HS-27A (cell line): ENCODE data around the gene GIN1.
"Not testable (repeated sequence)": the region's sequence is repeated elsewhere in the genome, so short reads cannot be mapped to it uniquely, and the experiment has no call there.

Experiments used
- DNase-seq: peaks from one replicate; pipeline ENCODE4 v3.0.0-alpha.2; 2012; ENCODE audit warnings: low read depth, missing footprints

The GIN1 gene

DNA sequence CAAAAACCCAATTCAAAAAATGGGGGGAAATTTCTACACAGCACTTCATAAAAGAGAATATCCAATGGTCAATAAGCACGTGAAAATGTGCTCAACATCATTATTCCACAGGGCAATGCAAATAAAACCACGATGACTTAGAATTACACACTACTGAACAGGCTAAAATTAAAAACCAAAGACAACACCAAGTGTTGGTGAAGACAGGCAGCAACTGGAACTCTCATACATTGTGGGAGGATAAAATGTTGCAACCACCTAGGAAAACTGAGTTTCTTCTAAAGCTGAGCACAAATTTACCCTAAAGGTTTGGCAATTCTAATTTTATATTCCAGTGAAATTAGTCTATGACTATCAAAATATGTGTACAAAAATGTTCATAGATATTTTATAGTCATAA lies 9.5 kb downstream of the GIN1 start:
- no peak for DNase-seq

DNA sequence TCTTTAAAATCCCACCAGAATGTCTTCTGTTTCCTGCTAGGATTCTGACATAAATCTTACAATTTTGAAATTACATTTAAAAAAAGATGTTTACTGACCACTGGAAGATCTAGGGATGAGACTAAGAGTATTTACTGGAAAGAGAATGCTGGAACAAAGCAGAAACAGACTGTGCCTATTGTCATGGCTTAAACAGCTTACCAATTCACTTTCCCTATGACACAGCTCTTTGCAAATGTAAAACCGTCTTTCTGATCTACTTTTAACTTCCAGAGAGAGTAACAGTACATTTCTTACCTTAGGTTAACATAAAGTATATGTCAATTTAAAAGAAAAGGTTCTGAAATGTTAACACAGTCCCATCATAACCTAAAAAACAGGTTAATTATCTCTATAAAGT lies 10.7 kb downstream of the GIN1 start:
- no peak for DNase-seq

DNA sequence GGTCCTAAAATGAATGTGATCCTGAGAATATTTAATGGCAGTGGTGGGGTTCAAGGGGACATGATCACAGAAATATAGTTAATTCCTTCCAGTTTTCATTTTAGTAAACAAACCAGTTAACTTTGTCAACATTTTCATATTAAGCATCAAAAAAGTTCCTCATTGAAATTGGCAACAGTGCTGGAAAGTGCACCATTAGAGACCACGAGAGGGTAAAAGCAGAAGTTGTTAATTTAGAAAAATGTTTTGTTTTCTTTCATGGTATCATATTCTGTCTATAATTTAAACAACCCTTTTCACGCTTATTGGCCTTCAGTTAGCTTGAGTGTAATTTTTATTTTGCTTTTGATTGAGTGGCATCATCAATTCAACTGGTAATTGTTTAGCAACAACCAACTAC lies 11.9 kb downstream of the GIN1 start:
- DNase-seq: no peak

DNA sequence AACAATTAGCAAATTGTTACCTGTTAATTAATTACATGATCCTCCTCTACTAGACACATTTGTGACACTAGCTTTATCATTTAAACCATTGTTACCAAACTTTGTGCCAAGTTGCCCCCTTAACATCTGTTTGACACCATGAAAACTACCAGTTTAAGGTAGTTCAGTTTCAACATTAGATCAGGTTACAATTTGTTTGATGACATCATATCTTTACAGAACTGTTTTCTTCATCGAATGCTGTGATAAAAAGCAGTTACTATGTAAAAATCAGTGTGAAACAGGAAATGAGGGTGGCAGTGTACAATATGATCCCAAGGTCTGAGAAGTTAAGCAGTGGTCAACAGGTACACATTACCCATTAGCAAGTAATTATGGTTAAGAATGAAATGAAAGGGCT lies 17.7 kb downstream of the GIN1 start:
- no peak for DNase-seq

DNA sequence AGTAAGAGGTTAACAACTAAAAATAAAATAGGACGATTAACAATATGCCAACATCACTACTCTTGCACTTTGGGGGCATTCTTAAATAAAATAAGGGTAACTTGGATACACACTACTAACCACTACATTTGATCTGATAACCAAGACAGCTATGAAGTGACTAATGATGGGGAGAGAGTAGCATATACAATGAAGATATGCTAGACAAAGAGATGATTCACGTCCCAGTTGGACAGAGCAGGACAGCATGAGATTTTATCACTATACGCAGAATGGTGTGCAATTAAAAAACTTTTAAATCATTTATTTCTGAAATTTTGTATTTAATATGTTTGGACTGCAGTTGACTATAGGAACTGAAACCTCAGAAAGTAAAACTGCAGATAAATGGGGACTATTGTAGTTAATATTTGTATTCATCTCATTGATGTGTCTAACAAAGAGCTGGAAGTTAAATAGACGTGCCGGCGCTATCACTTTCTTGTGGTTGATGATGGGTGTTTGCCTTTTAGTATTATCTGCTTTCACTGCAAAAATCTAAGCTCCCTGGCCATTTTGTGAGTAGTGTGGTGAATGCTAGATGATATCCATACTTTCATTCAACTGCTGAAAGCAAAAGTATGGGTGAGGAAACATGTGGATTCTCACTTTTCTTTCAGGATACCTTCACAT lies 18.7 kb downstream of the GIN1 start:
- no peak for DNase-seq

DNA sequence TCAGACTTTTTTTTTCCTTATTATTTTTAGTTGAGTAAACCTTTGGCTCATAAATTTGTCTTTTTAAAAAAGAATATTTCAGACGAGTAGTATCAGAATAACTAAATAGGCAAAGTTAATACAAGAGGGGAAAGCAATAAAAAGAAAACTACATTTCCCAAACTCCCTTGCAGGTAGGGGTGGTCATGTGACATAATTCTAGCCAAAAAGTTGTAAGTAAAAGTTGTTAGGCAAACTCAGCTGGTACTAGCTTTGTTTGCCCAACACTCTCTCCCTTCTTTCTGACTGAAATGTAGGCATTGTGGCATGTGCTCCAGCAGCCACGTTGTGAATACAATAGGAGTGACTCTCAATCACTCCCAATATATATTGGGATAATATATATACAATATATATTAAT lies 20.9 kb downstream of the GIN1 start:
- DNase-seq: no peak

DNA sequence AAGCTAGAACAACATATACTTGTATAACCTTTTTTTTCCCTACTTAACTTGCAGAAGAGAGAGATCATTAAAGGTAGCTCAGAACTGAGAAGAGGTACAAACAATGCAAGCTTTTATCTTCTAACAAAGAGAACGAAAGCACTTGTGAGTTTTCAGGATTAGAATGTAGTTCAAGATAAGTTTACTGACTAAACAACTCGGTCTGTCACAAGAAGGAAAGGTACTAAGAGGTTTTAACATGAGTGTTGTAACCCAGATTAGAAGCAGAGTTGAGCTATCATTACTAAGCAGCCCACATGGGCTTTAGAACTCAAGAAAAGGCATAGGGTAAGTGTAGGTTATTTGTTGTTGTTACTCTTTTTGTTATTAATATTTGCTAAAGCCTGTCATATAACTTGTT lies 25.2 kb downstream of the GIN1 start:
- DNase-seq: no peak

DNA sequence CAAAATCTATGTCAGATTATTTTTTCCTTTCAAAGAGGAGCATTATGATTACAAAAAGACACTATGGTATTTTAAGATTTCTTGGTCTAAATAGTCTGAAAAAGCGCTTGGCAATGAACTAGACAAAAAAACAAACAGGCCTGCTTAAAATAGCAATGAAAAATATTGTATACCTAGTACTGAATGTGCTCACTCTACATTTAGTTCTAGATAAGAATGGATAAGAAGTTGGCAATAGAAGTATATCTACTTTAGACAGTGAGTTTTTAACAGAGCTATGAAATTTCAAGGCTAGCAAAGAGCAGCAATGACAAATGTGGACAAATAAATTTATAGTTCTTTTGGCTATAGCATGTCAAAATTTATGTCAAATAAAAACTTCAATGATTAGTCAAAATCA lies 26.2 kb downstream of the GIN1 start:
- DNase-seq: no peak

DNA sequence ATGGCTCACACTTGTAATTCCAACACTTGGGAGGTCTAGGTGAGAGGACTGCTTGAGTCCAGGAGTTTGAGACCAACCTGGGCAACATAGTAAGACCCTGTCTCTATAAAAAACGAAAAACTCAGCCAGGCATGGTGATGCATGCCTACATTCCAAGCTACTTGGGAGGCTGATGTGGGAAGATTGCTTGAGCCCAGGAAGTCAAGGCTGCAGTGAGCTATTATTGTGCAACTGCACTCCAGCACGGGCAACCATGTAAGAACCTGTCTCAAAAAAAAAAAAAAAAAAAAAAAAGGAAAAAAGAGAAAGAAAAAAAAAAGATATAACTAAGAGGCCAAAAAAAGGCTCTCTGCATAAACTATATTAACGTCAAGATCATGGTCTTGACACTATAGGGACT lies 27.3 kb downstream of the GIN1 start:
- no peak for DNase-seq

DNA sequence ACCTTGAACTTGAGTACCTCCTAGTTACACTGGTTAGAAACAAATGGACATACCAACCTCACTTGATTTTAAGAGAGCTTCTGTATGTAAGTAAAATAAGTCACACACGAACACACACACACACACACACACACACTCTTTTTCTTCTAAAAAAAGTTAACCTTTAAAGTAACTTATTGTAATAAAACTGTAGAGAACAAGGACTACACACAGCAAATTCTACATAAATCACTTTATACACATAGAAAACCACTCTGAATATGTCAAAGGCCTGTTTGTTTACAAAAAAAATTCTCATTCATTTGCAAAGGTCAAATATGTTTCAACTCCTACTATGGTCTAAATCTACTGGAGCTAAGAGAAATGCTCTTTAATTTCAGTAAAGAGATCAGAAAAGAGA lies 29.1 kb downstream of the GIN1 start:
- DNase-seq: no peak

DNA sequence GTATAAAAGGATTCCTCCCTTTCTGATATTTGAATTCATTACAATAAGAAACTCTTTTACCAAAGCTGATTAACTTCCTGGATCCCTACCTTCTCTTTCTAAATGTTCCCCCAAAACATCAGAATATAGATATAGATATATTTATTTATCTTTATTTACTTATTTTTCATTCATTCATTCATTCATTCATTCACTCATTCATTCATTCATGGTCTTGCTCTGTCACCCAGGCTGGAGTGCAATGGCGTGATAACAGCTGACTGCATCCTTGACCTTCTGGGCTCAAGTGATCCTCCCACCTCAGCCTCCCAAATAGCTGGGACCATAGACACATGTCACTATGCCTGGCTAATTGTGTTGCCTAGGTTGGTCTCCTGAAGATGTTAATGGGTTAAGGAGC lies 30.7 kb downstream of the GIN1 start:
- DNase-seq: no peak

DNA sequence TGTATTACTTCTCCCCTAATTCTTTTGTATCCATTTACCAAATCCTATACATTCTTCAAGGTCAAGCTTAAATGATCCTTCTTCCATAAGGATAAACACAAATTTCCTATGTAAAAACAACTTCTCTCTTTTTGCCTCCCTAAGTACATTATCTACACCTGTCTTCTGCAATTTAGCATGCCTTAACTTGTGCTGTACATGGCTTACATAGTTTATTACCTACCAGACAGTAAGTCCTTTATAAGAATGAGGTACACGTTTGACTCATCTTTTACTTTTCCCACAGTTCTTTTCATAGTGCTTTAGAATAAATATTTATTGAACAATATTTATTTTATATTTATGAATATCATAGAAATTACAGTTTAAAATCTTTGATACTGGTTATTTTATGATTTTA lies 33.4 kb downstream of the GIN1 start:
- no peak for DNase-seq

DNA sequence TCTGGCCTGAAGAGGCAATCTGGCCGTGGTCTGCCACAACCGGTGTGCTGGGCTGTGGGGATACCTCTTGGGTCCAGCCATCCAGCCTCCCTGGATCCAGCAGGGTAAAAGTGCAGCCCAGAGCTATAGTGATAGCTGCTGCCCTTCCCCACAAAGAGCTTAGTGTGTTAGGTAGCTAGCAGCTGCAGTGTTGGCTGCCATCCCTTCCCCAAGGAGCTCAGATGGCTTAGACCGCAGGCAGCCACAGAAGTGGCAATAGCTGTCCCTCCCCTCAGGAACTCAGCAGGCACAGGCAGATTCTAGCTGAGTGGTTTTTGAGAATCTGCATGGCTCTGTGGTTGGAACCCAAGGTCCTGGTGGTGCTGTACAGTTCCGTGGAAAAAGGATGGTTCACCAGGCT lies 40.1 kb downstream of the GIN1 start:
- DNase-seq: no peak

DNA sequence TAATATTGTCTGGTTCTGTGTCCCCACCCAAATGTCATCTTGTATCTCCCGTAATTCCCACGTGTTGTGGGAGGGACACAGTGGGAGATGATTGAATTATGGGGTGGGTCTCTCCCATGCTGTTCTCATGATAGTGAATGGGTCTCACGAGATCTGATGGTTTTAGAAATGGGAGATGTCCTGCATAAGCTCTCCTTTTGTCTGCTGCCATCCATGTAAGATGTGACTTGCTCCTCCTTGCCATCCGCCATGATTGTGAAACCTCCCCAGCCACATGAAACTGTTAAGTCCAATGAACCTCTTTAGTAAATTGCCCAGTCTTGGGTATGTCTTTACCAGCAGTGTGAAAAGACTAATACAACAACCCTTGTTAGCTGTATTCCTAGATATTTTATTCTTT lies 44.5 kb downstream of the GIN1 start:
- DNase-seq: no peak

DNA sequence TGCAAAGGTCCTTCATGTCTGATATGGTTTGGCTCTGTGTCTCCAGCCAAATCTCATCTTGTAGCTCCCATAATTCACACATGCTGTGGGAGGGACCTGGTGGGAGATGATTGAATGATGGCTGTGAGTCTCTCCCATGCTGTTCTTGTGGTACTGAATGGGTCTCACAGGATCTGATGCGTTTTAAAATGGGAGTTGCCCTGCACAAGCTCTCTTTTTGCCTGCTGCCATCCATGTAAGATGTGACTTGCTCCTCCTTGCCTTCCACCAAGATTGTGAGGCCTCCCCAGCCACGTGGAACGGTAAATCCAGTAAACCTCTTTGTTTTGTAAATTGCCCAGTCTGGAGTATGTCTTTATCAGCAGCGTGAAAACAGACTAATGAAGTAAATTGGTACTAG lies 46.4 kb downstream of the GIN1 start:
- not testable (repeated sequence) for DNase-seq

DNA sequence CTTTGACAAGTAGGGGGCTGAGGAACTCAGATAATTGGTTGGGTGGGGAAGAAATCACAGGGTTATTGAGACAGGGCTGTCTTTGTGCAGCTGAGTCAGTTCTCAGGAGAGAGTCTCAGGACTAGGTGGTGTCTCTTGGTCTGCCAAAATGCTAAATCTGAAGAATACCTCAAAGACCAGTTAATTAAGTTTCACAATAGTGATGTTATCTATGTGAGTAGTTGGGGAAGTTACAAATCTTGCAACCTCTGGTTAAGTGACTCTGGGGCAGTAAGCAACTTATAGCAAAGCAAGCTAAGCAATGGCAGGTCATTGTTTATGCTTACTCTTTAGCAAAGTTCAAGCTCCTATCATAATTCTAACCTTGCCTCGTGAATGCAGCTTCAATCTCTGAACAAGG lies 53.6 kb downstream of the GIN1 start:
- no peak for DNase-seq

DNA sequence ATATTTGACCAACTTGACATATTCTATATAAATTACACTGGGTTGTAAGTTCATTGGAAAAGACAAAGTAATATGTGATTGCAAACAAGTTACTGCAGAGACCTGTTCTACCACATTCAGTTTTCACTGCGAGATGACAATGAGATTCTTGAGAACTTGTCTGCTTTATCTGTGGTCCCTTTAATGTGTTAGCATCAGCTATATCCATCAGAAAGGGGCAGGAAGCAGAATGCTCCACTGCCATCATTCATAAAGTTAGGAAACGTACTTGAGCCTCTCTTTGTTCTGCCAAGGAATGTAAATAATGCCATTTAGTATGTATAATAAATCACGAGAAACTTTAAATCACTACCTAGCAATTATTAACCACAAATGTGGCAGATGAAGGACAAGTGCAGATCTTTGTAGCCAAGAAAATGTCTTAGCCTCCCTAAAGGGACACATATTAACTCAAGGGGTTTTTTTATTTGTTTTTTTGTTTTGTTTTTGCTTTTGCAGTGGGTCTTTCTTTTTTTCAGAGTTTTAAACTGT lies 59.4 kb downstream of the GIN1 start:
- no peak for DNase-seq

DNA sequence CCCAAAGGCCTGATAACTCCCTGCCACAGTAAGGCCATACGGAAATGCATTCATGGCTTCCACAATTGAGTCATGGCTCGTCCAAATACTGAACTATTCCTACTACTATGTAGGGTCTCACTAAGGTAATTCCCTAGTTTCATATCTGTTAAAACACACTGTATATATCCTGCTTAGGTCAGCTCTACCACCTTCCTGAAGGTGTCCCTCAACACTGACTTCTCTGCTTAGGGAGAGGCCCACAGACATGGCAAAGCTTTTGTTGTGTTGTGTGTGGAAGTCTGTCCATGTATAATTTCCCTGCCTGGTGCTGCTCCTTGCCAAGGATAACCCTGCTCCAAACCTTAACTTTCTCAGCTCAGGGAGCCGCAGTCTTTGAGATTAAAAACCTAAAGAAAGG lies 60.4 kb downstream of the GIN1 start:
- no peak for DNase-seq

DNA sequence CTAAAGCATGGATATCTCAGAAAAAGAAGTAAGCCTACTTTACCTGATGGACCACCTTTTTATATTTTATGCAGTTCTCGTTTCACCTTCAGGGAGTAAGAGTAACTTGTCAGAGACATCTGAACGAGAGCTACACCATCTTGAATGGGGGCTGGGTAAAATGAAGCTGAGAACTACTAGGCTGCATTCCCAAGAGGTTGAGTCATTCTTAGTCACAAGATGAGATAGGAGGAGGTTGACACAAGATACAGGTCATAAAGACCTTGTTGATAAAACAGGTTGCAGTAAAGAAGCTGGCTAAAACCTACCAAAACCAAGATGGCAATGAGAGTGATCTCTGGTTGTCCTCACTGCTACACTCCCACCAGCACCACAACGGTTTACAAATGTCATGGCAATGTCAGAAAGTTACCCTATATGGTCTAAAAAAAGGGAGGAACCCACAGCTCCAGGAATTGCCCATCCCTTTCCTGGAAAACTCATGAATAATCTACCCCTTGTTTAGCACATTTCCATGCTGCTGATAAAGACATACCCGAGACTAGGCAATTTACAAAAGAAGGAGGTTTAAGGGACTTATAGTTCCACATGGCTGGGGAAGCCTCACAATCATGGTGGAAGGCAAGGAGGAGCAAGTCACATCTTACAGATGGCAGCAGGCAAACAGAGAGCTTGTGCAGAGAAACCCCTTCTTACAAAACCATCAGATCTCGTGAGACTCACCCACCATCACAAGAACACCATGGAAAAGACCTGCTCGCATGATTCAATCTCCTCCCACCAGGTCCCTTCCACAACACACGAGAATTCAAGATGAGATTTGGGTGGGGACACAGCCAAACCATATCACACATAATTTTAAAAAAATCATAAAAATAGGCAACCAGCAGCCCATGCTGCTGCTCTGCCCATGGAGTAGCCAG lies 62.5 kb downstream of the GIN1 start:
- DNase-seq: peak; percentile 14

DNA sequence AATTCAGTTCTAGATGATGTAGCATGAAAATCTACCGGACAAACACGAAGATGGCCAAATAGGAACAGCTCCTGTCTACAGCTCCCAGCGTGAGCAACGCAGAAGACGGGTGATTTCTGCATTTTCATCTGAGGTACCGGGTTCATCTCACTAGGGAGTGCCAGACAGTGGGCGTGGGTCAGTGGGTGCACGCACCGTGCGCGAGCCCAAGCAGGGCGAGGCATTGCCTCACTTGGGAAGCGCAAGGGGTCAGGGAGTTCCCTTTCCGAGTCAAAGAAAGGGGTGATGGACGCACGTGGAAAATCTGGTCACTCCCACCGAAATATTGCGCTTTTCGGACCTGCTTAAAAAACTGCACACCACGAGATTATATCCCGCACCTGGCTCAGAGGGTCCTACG lies 73.2 kb downstream of the GIN1 start:
- DNase-seq: not testable (repeated sequence)

DNA sequence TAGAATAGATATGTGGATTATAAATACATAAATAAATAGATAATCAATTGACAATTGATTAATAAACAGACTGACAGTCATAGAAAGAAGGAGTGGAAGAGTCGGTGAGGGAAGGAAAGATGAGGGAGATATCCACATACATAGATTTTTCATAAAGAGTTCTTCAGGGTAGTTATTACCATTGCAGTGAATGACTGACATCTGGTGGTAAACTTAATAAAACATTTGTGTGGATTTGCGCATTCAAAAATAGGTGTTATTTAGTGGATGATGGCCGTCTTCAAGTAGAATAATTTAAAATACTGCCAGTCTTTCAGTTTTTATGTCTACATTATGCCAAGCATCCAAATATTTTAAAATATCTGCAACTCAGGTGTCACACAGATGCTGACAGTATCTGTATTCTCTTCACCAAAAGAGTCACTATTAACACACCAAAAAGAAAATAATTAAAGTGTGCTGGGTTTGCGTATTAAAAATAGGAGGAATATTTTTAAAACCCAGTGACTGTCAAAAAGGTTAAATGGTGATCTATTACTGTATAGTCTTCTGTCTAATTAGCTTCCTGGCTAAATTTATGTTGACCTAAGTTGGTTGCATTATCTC lies 78.8 kb downstream of the GIN1 start:
- DNase-seq: no peak

DNA sequence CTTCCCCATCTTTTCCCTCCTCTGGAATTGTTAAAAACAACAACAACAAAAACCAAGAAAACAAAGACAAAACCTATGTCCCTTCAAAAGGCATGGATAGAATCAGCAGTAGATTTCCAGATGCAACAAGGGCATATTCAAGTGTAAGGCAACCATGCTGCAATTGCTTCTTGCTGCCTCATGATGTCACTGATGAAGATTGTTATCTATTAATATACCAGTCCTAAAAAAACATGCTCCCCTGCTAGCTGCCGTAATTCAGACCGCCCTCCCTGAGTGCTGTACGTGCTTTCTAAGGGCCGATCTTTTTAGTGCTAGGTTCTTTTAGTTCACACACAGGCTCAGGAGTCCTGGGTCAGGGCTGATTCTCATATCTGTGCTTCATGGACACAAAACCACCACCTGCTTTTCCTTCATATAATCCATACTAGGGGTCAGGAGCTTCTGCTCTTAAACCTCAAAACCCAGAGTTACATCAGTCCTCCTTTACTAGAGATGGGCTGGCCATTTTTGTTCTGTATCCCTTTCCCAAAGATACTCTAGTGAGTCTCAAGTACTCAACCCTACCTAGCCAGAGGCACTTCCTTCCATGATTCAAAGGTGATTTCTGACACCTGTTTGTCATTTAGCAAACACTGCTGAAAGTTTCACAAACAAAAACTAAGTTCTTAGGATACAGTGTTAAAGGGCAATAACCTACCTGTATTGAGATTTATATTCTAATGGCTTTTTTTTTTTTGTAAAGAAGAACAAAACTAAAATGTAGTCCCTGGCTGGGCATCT lies 82.1 kb downstream of the GIN1 start:
- DNase-seq: no peak
